ENCODE data around the gene CHMP2B.

DNA sequence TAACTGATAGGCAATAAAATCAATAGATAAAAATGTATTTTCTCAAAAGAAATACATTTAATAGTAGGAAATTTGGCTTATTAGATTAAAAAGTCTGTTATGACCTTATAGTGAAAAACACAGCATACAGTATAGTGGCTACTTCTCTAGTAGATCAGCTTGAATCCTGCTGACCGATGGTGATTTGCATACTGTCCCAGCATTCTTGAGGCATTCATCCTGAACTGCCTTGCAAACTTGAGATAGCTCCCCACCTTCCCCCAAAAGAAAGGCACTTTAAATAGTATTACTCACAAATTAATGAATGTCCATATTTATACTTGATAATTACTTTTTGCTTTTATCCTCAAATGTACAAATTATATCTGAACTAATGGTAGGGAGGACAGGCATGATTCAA is 6.7 kb downstream of the CHMP2B start:
- TF ChIP-seq, protein P1, sequence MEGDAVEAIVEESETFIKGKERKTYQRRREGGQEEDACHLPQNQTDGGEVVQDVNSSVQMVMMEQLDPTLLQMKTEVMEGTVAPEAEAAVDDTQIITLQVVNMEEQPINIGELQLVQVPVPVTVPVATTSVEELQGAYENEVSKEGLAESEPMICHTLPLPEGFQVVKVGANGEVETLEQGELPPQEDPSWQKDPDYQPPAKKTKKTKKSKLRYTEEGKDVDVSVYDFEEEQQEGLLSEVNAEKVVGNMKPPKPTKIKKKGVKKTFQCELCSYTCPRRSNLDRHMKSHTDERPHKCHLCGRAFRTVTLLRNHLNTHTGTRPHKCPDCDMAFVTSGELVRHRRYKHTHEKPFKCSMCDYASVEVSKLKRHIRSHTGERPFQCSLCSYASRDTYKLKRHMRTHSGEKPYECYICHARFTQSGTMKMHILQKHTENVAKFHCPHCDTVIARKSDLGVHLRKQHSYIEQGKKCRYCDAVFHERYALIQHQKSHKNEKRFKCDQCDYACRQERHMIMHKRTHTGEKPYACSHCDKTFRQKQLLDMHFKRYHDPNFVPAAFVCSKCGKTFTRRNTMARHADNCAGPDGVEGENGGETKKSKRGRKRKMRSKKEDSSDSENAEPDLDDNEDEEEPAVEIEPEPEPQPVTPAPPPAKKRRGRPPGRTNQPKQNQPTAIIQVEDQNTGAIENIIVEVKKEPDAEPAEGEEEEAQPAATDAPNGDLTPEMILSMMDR (tag by site-specific recombination; IDR thresholded peaks at IDR 0.05) = no peak
- TF ChIP-seq, protein P2, sequence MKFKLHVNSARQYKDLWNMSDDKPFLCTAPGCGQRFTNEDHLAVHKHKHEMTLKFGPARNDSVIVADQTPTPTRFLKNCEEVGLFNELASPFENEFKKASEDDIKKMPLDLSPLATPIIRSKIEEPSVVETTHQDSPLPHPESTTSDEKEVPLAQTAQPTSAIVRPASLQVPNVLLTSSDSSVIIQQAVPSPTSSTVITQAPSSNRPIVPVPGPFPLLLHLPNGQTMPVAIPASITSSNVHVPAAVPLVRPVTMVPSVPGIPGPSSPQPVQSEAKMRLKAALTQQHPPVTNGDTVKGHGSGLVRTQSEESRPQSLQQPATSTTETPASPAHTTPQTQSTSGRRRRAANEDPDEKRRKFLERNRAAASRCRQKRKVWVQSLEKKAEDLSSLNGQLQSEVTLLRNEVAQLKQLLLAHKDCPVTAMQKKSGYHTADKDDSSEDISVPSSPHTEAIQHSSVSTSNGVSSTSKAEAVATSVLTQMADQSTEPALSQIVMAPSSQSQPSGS (tag by site-specific recombination; IDR thresholded peaks at IDR 0.05; ENCODE audit: low read depth) = no peak
- TF ChIP-seq ZNF558 (tag by site-specific recombination; IDR thresholded peaks at IDR 0.05) (no peak), TCF7L2 (IDR thresholded peaks at IDR 0.05; ENCODE audit: borderline replicate concordance, low read depth, low read length) (no peak), ZNF555 (tag by site-specific recombination; conservative IDR thresholded peaks at IDR 0.05) (no peak), GLI4 (tag by site-specific recombination; IDR thresholded peaks at IDR 0.05) (no peak), WT1 (tag by site-specific recombination; IDR thresholded peaks at IDR 0.05) (no peak)
- TF ChIP-seq, protein P3, sequence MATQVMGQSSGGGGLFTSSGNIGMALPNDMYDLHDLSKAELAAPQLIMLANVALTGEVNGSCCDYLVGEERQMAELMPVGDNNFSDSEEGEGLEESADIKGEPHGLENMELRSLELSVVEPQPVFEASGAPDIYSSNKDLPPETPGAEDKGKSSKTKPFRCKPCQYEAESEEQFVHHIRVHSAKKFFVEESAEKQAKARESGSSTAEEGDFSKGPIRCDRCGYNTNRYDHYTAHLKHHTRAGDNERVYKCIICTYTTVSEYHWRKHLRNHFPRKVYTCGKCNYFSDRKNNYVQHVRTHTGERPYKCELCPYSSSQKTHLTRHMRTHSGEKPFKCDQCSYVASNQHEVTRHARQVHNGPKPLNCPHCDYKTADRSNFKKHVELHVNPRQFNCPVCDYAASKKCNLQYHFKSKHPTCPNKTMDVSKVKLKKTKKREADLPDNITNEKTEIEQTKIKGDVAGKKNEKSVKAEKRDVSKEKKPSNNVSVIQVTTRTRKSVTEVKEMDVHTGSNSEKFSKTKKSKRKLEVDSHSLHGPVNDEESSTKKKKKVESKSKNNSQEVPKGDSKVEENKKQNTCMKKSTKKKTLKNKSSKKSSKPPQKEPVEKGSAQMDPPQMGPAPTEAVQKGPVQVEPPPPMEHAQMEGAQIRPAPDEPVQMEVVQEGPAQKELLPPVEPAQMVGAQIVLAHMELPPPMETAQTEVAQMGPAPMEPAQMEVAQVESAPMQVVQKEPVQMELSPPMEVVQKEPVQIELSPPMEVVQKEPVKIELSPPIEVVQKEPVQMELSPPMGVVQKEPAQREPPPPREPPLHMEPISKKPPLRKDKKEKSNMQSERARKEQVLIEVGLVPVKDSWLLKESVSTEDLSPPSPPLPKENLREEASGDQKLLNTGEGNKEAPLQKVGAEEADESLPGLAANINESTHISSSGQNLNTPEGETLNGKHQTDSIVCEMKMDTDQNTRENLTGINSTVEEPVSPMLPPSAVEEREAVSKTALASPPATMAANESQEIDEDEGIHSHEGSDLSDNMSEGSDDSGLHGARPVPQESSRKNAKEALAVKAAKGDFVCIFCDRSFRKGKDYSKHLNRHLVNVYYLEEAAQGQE (tag by site-specific recombination; IDR thresholded peaks at IDR 0.05) = no peak
